ENCODE data around the gene ARHGEF25. TPM values are rescaled to one million over a fixed set of nuclear protein-coding genes. Genes with fewer than 3 reads are reported as not detected.

Gene ARHGEF25
- total RNA-seq, 1 donor from 2014 or later: 18.4 TPM

- H3K9me3 Mint-ChIP-seq (ENCODE audit: low read depth): no peaks in the 10 kb centered on the region
- peaks cover 12% of the 10 kb centered on the region for H3K36me3 Mint-ChIP-seq (ENCODE audit: insufficient read depth)
- no peak overlapping the region for H3K27ac Mint-ChIP-seq
- TF ChIP-seq CTCF (IDR thresholded peaks at IDR 0.05; ENCODE audit: unreplicated experiment): no peak
- peaks cover 13% of the 10 kb centered on the region for H3K4me1 Mint-ChIP-seq (ENCODE audit: low read depth)
- peak overlapping the region; percentile 76 for H3K4me3 Mint-ChIP-seq (ENCODE audit: low read depth)
- DNase-seq (ENCODE audit: low spot score, unreplicated experiment): no peak
- H3K27me3 Mint-ChIP-seq: peaks cover 41% of the 10 kb centered on the region
Observed at GRCh38 chr12:57609781-57610553, 1.3 kb upstream of the ARHGEF25 start.

GRCh38 chr12:57610554-57611107 lies 604 bp upstream of the ARHGEF25 start:
- Mint-ChIP-seq H3K4me1 (ENCODE audit: low read depth) (peaks cover 8% of the 10 kb centered on the region), H3K27ac (no peak overlapping the region), H3K4me3 (ENCODE audit: low read depth) (peak overlapping the region; percentile 76), H3K36me3 (ENCODE audit: insufficient read depth) (peaks cover 15% of the 10 kb centered on the region), H3K9me3 (ENCODE audit: low read depth) (no peaks in the 10 kb centered on the region), H3K27me3 (peaks cover 45% of the 10 kb centered on the region)
- TF ChIP-seq CTCF (IDR thresholded peaks at IDR 0.05; ENCODE audit: unreplicated experiment): no peak
- DNase-seq (ENCODE audit: low spot score, unreplicated experiment): no peak

- Mint-ChIP-seq H3K27ac (peak overlapping the region; percentile 41), H3K36me3 (ENCODE audit: insufficient read depth) (peaks cover 16% of the 10 kb centered on the region), H3K9me3 (ENCODE audit: low read depth) (no peaks in the 10 kb centered on the region), H3K4me3 (ENCODE audit: low read depth) (peak overlapping the region; percentile 74), H3K4me1 (ENCODE audit: low read depth) (peaks cover 6% of the 10 kb centered on the region), H3K27me3 (peaks cover 58% of the 10 kb centered on the region)
- DNase-seq (ENCODE audit: low spot score, unreplicated experiment): no peak
- TF ChIP-seq CTCF (IDR thresholded peaks at IDR 0.05; ENCODE audit: unreplicated experiment): no peak
Observed at GRCh38 chr12:57611827-57612710, 834 bp downstream of the ARHGEF25 start.

- peaks cover 63% of the 10 kb centered on the region for H3K27me3 Mint-ChIP-seq
- DNase-seq (ENCODE audit: low spot score, unreplicated experiment): no peak
- H3K4me3 Mint-ChIP-seq (ENCODE audit: low read depth): no peak overlapping the region
- H3K9me3 Mint-ChIP-seq (ENCODE audit: low read depth): no peaks in the 10 kb centered on the region
- no peak overlapping the region for H3K27ac Mint-ChIP-seq
- H3K36me3 Mint-ChIP-seq (ENCODE audit: insufficient read depth): peaks cover 15% of the 10 kb centered on the region
- no peak for TF ChIP-seq CTCF (IDR thresholded peaks at IDR 0.05; ENCODE audit: unreplicated experiment)
- H3K4me1 Mint-ChIP-seq (ENCODE audit: low read depth): peaks cover 6% of the 10 kb centered on the region
Observed at GRCh38 chr12:57612711-57613426, 1.6 kb downstream of the ARHGEF25 start.

Data from progenitor cell of endocrine pancreas (in vitro differentiated cells).